GM12878 (cell line): ENCODE results near the gene KIAA2012. TPM values are rescaled to one million over a fixed set of nuclear protein-coding genes. Genes with fewer than 3 reads are reported as not detected.

Experiments
- ATAC-seq: fragments of 200-7000 bp; cut with Tn5 transposase; 3 replicates; pipeline ENCODE4 v1.9.1; 2020; ENCODE audit warnings: mild to moderate bottlenecking, moderate library complexity
- BruUV-seq: library from RNA; stranded (reverse); fragments of 400-500 nt; replicated peaks from 2 replicates; lab custom pipeline; 2021; lab: Mats Ljungman, UMichigan
- CTCF ChIA-PET: fragments of 300-600 bp; sonication (Branson Sonifier 250); formaldehyde crosslinking; extraction: SDS; loops from one replicate; lab custom pipeline; 2021; ENCODE audit warnings: inconsistent platforms; lab: Yijun Ruan, JAX
- POLR2A ChIA-PET: fragments of 350-600 bp; formaldehyde crosslinking; extraction: SDS; loops from one replicate; lab custom pipeline; 2021; ENCODE audit warnings: inconsistent platforms; lab: Charles Lee
- RAD21 ChIA-PET: fragments of 300-600 bp; sonication (Branson Sonifier 250); formaldehyde crosslinking; loops from one replicate; lab custom pipeline; 2023; ENCODE audit warnings: antibody characterized with exemption; ENCODE audit not compliant: unreplicated experiment; lab: Charles Lee
- SMC1A ChIA-PET: fragments of 300-600 bp; sonication (Branson Sonifier 250); formaldehyde crosslinking; loops from one replicate; lab custom pipeline; 2023; ENCODE audit not compliant: unreplicated experiment, uncharacterized antibody; lab: Charles Lee
- DNase-seq: peaks from one replicate; pipeline ENCODE4 v3.0.0-alpha.2; 2011; ENCODE audit warnings: low read depth, low spot score
- FAIRE-seq: peaks from 3 replicates; lab custom pipeline; 2011; peaks lifted over from hg19 to GRCh38; lab: Jason Lieb, UNC
- H2AFZ ChIP-seq: 2 replicates; pipeline ENCODE4 v1.6.0; 2011; ENCODE audit warnings: low read depth, low read length, control low read depth; ENCODE audit not compliant: control insufficient read depth
- H3K27ac ChIP-seq: 2 replicates; pipeline ENCODE4 v1.5.1; 2011; ENCODE audit warnings: control low read depth; ENCODE audit not compliant: control insufficient read depth, insufficient read depth
- H3K27me3 ChIP-seq, 2 experiments: replicated peaks in 1 of 2; 2 replicates each; pipeline versions ENCODE4 v1.6.0 to v1.6.1; 2011; ENCODE audit warnings: low read length in 1 of 2; ENCODE audit not compliant: control insufficient read depth in 2 of 2, insufficient read depth in 2 of 2
- H3K36me3 ChIP-seq, 2 experiments: 2 replicates each; pipeline ENCODE4 v1.5.1; 2011; ENCODE audit warnings: low read length in 1 of 2; ENCODE audit not compliant: control insufficient read depth in 2 of 2, insufficient read depth in 2 of 2
- H3K4me1 ChIP-seq: 2 replicates; pipeline ENCODE4 v1.6.1; 2011; ENCODE audit warnings: mild to moderate bottlenecking, low read length, moderate library complexity, mixed read lengths; ENCODE audit not compliant: control insufficient read depth, insufficient read depth
- H3K4me2 ChIP-seq: 2 replicates; pipeline ENCODE4 v1.6.0; 2011; ENCODE audit warnings: control low read depth; ENCODE audit not compliant: control insufficient read depth, insufficient read depth
- H3K4me3 ChIP-seq: fragments of 200-600 bp; sonication (generic); 2 replicates; pipeline ENCODE4 v1.5.1; 2016
- H3K79me2 ChIP-seq: 2 replicates; pipeline ENCODE4 v1.6.0; 2011; ENCODE audit warnings: low read length; ENCODE audit not compliant: control insufficient read depth, insufficient read depth
- H3K9ac ChIP-seq: 2 replicates; pipeline ENCODE4 v1.8.0; 2011; ENCODE audit warnings: low read length, control low read depth, mixed read lengths; ENCODE audit not compliant: control insufficient read depth, insufficient read depth
- H3K9me3 ChIP-seq: replicated peaks from 3 replicates; pipeline ENCODE4 v1.5.1; 2011; ENCODE audit warnings: mild to moderate bottlenecking, low read length; ENCODE audit not compliant: control insufficient read depth, insufficient read depth
- H4K20me1 ChIP-seq: 2 replicates; pipeline ENCODE4 v1.6.0; 2011; ENCODE audit not compliant: control insufficient read depth, insufficient read depth
- ATF2 ChIP-seq: IDR thresholded peaks from 2 replicates; pipeline ENCODE4 v1.6.1; 2012; ENCODE audit warnings: low read length, inconsistent platforms
- BACH1 ChIP-seq: fragments of 450-650 bp; IDR thresholded peaks from 2 replicates; pipeline ENCODE4 v1.6.1; 2017; ENCODE audit warnings: mild to moderate bottlenecking, borderline replicate concordance
- E2F4 ChIP-seq: IDR thresholded peaks from 2 replicates; pipeline ENCODE4 v1.6.1; 2012; ENCODE audit warnings: low read depth, low read length, improper control_type of control experiment
- HDAC2 ChIP-seq: fragments of 200-600 bp; sonication (generic); IDR thresholded peaks from 2 replicates; pipeline ENCODE4 v1.6.1; 2017
- JUND ChIP-seq: IDR thresholded peaks from 2 replicates; pipeline ENCODE4 v1.6.1; 2012; ENCODE audit warnings: low read depth, mild to moderate bottlenecking, low read length, improper control_type of control experiment, moderate library complexity
- WRNIP1 ChIP-seq: IDR thresholded peaks from 2 replicates; pipeline ENCODE4 v1.6.1; 2011; ENCODE audit warnings: low read depth, low read length, improper control_type of control experiment, borderline replicate concordance
- WGBS: methylation state at CpG from one replicate; pipeline ENCODE4 v1.1.6; 2016; ENCODE audit warnings: low lambda C conversion rate; ENCODE audit not compliant: insufficient replicate concordance, insufficient coverage; ENCODE audit errors: missing lambda C conversion rate; 5-methylcytosine and 5-hydroxymethylcytosine counted together
- in situ Hi-C: fragments of 300-500 bp; cut with MboI; formaldehyde crosslinking; loops from 9 replicates; pipeline ENCODE4 v1.14.3; 2018; ENCODE audit warnings: mixed read lengths
- intact Hi-C: fragments of 100-400 bp; cut with micrococcal nuclease; formaldehyde crosslinking; loops from one replicate; pipeline ENCODE4 v1.14.2; 2022; ENCODE audit not compliant: unreplicated experiment
- polyA plus RNA-seq, 11 experiments: library from polyadenylated mRNA; depleted of rRNA in 4 of 11; unstranded in 6 of 11; stranded (reverse) in 5 of 11; fragments of >200 nt; fragmentation: Nextera tagmentation in 4 of 11; fragmentation: Illumina TruSeq in 1 of 11; extraction: Ambion mirVana in 4 of 11; extraction: Trizol in 1 of 11; gene quantifications; 1 replicate in 1 of 11; 2 replicates in 10 of 11; pipeline versions ENCODE4 v1.2.1 to v1.2.3, GENCODE V29; 2011 to 2016; ENCODE audit warnings: inconsistent platforms in 2 of 11, missing spikeins in 2 of 11, low read depth in 1 of 11
- total RNA-seq, 4 experiments: library from RNA; depleted of rRNA in 3 of 4; stranded (reverse); fragments of >200 nt in 3 of 4; fragmentation: Illumina TruSeq in 1 of 4; extraction: Trizol in 1 of 4; gene quantifications; 2 replicates each; pipeline versions ENCODE4 v1.2.1 to v1.2.3, GENCODE V29; 2013 to 2021

The KIAA2012 gene
- total and polyA plus RNA-seq, 10 of the 15 experiments (the other 5 are each of a cell fraction or from before 2014, with no cell fraction given) = 0.03 TPM; not detected in 9

GRCh38 chr2:202115479-202115971 lies 42.5 kb downstream of the KIAA2012 start:
- H3K9me3 ChIP-seq = no peaks in the 10 kb centered on the region; the same call in 2 of the 3 replicates
- RAD21 ChIA-PET = no interaction called here
- SMC1A ChIA-PET = interaction anchor here (0.6 to 0.7 kb wide), 2 partner anchors 10 to 156 kb away, joined by 3 read pairs; no protein-coding TSS in a partner anchor
- no peaks in the 10 kb centered on the region for H3K79me2 ChIP-seq
- POLR2A ChIA-PET = interaction anchor here (0.6 kb wide), 1 partner anchor 35 kb away, joined by 6 read pairs; no protein-coding TSS in a partner anchor
- FAIRE-seq = no peak
- BruUV-seq = no TSS peak
- WGBS = 0% methylated on average over 1 of the region's 1 CpG
- DNase-seq = no peak
- intact Hi-C loops (no loop called here), in situ Hi-C loops (no loop called here)
- CTCF ChIA-PET = interaction anchor here (0.7 kb wide), 2 partner anchors 162 to 1147 kb away, joined by 3 read pairs; no protein-coding TSS in a partner anchor
- peaks cover 0 to 6% of the 10 kb centered on the region in 2 experiments; a peak in 1 of 4 replicates for H3K27me3 ChIP-seq
- no peak for ATAC-seq
- TF ChIP-seq E2F4 = no peak
- no peak for TF ChIP-seq ATF2
- H3K4me1 ChIP-seq = no peaks in the 10 kb centered on the region
- no peak overlapping the region for H3K4me2 ChIP-seq
- no peaks in the 10 kb centered on the region for H4K20me1 ChIP-seq
- H2AFZ ChIP-seq = no peak overlapping the region
- no peak overlapping the region for H3K27ac ChIP-seq
- H3K9ac ChIP-seq = no peak overlapping the region
- H3K4me3 ChIP-seq = no peak overlapping the region
- H3K36me3 ChIP-seq = no peaks in the 10 kb centered on the region; a peak in 1 of 4 replicates

- RAD21 ChIA-PET = no interaction called here
- FAIRE-seq (no peak), ATAC-seq (no peak), DNase-seq (no peak)
- Histone ChIP-seq H3K4me3 (no peak overlapping the region), H2AFZ (no peak overlapping the region), H3K79me2 (no peaks in the 10 kb centered on the region), H3K36me3 (no peaks in the 10 kb centered on the region), H3K27me3 (peaks cover 0 to 6% of the 10 kb centered on the region in 2 experiments; a peak in 1 of 4 replicates), H3K9me3 (no peaks in the 10 kb centered on the region; the same call in 2 of the 3 replicates), H3K9ac (no peak overlapping the region), H4K20me1 (no peaks in the 10 kb centered on the region), H3K4me1 (no peaks in the 10 kb centered on the region), H3K4me2 (no peak overlapping the region), H3K27ac (no peak overlapping the region)
- SMC1A ChIA-PET = interaction anchor here (1.1 kb wide), 1 partner anchor 17 kb away, joined by 3 read pairs; no protein-coding TSS in a partner anchor
- TF ChIP-seq BACH1 (no peak), HDAC2 (no peak), WRNIP1 (no peak), JUND (no peak)
- intact Hi-C loops = no loop called here
- POLR2A ChIA-PET = no interaction called here
- in situ Hi-C loops = no loop called here
- BruUV-seq = no TSS peak
- WGBS = 0% methylated on average over 1 of the region's 1 CpG
- CTCF ChIA-PET = no interaction called here
Observed at GRCh38 chr2:202116691-202117090, 43.6 kb downstream of the KIAA2012 start.
